ENCODE results near the gene CBLB.

CBLB gene

GRCh38 chr3:105691633-105692032 is 177.2 kb downstream of the CBLB start:
- no peak for DNase-seq (ENCODE audit: low spot score)

DNA sequence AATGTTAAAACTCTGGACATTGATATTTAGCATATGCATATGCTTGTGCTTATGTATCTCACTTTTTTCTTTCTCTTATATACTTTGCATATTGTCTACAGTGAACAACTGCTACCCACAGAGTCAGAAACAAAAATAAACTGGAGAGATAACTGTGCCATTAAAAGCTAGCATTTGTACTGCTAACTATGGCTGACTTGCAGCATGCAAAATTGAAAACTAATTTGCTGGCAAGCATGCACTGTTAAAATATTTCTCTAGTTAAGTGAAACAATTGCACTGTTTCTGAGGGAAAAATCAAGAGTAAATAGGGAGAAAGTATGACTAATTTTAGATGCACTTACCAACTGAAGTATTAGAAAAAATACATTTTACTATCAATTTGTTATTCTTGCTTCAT is 177.8 kb downstream of the CBLB start:
- DNase-seq (ENCODE audit: low spot score) = no peak

DNA sequence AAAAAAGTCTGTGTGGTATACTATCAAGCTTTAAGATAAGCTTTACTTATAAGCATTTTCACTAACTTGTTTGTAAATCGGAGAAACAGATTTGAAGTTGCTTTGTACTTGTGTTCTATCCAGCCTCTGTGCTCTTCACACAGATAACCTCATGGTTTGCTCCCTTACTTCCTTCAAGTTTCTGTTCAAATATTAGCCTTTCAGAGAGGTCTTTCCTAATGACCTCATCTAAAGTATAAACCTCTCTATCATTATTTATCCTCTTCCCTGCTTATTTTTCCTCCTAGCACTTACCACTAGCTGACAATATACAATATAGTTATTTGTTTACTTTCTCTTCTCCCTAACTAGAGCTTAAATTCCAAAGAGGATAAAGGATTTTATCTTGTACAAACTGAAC is 180.0 kb downstream of the CBLB start:
- DNase-seq (ENCODE audit: low spot score) = peak; percentile 8

- DNase-seq (ENCODE audit: low spot score) = peak; percentile 33
Measured at GRCh38 chr3:105686278-105686897, 182.4 kb downstream of the CBLB start.

DNA sequence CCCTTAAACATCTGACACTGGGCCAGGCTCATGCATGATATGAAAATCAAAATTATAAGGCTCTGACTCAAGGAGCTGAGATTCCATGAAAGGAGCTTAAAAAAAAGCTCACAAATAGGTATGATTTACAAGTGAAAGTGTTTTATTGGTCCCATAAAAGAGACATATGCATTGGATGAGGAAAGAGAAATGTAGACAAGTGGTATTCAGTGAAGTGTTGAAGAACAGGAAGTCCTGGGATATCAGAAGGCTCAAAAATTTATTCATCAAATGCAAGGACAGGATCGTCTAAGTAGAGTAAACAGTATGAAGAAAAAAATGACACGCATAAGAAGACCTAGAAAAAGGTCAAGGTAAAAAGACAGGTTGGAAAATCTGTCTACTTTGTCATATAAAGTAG is 188.9 kb downstream of the CBLB start:
- DNase-seq (ENCODE audit: low spot score) = no peak

- no peak for DNase-seq (ENCODE audit: low spot score)
Measured at GRCh38 chr3:105678017-105678416, 190.8 kb downstream of the CBLB start.

DNA sequence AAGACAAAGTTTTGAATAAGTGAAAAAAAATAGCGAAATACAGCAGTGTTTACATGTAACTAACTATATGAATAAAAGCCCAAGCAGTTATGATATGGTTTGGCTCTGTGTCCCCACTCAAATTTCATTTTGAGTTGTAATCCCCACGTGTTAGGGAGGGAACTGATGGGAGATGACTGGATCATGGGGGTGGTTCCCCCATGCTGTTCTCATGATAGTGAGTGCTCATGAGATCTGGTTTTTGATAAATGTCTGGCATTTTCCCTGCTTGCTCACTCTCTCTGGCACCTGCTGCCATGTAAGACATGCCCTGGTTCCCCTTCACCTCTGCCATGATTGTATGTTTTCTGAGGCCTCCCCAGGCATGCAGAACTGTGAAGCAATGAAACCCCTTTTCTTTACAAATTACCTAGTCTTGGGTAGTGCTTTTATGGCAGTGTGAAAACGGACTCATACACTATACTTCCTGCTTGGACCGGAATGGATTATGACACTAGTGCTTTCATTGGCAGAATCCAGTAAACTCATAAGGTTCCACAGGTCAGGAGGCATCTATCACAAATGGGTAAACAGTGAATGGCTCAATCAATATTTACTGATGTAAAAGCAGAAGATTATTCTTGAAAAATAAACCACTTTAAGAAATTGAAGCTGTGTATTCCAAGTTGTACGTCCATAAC is 192.1 kb downstream of the CBLB start:
- DNase-seq (ENCODE audit: low spot score) = no peak

- no peak for DNase-seq (ENCODE audit: low spot score)
Measured at GRCh38 chr3:105674437-105675065, 194.3 kb downstream of the CBLB start.

DNA sequence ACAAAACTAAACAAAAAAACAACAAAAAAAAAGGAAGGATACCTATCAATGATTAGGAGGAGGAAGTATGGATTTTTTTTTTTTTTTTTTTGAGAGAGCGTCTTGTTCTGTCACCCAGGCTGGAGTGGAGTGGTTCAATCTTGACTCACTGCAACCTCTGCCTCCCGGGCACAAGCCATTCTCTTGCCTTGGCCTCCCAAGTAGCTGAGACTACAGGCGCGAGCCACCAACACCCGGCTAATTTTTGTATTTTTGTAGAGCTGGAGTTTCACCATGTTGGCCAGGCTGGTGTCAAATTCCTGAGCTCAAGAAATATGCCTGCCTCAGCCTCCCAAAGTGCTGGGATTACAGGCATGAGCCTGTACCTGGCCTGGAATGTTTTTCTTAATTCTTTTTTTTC is 195.8 kb downstream of the CBLB start:
- no peak for DNase-seq (ENCODE audit: low spot score)

DNA sequence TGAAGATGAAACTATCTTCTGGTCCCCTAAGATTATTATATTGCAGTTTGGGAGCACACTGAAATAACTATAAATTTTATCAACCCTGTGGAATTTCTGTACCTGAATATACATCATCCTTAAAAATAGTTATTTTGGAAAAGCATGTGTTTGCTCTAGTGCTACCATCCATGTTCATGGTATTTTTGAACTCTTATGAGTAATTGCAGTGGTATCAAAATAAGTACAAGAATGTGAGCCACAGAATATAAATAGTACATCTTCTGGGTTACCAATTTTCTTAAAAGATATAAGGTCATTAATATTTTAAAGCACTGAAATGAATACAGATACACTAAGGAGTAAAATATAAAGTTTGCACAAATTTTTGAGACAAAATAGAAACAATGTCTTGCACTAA is 206.5 kb downstream of the CBLB start:
- no peak for DNase-seq (ENCODE audit: low spot score)

GRCh38 chr3:105661461-105661860 is 207.4 kb downstream of the CBLB start:
- DNase-seq (ENCODE audit: low spot score) = no peak

DNA sequence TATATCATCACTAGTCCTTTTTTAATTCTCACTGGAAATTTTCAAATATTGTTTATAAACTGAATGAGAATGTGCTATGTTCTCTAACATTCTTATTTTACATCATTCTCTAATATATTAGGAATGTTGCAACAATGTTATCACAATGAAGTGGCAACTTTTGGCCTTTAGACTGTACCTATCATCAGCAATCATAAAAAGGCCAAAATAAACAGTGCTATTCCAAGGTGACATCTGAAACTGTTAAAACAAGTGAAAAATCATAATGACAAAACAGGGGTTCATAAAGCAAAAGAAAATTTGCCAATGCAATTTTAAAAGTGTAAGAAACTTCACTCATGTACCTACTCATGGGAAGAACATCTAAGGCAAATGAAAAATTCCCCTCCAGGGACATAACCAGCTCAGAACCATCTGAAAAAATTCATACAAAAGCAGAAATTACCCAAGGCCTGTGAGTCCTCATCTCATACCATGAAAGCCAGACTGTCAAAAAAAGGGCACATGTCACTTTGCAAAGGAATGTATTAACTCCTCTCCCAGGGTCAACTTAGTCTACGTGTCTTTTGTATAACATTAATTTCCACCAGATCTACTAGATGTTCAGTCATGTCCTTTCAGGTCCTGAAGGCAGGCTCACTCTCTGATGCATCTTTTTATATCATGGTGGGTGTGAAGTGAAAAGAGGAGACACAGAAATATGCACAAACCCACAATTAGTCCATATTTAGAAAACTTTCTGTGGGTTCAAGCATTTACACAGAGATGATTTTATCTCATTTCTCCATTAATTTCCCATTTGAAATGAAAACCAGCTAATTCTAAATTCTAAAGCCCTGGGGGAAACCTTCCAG is 211.9 kb downstream of the CBLB start:
- DNase-seq (ENCODE audit: low spot score) = no peak

GRCh38 chr3:105653868-105654267 is 214.9 kb downstream of the CBLB start:
- DNase-seq (ENCODE audit: low spot score) = no peak

DNA sequence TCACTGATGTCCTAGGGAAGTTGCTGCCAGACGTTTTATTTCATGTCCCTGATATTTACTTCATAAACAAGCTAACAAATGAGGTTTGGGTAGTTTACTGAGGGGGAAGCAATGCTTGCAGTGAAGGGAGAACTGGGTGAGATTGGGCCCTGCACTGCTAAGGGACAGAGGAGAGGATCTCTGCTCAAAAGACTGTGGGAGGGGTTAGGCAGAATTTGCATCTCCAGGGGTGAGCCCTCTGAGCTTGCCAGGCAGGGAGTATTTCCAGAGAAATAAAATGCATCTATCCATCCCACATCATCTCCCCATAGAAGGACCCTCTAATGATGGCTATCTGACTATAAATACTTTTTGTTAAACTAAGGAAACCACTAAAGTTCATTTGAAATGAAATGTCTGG is 215.6 kb downstream of the CBLB start:
- DNase-seq (ENCODE audit: low spot score) = no peak

DNA sequence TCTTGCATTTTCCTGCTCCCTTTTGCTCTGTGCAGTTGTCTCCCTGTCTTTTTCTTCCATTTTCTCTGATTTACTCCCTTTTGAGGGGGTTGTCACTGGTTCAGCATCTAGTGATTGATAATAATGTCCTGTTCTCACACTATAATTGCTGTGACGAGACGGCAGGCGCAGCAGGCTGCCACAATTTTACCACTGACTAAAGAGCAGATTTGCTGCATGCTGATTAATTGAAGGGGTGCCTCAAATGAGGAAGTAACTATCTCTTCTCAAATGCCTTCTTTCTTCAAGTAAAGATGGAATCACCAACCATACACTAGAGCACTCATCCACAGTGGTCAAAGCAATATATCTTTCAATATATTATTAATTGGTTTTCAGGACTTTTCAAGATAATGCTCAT is 219.3 kb downstream of the CBLB start:
- no peak for DNase-seq (ENCODE audit: low spot score)

GRCh38 chr3:105647047-105647446 is 221.8 kb downstream of the CBLB start:
- no peak for DNase-seq (ENCODE audit: low spot score)

- no peak for DNase-seq (ENCODE audit: low spot score)
Measured at GRCh38 chr3:105639131-105639530, 229.7 kb downstream of the CBLB start.

- no peak for DNase-seq (ENCODE audit: low spot score)
Measured at GRCh38 chr3:105634708-105635107, 234.1 kb downstream of the CBLB start.

DNA sequence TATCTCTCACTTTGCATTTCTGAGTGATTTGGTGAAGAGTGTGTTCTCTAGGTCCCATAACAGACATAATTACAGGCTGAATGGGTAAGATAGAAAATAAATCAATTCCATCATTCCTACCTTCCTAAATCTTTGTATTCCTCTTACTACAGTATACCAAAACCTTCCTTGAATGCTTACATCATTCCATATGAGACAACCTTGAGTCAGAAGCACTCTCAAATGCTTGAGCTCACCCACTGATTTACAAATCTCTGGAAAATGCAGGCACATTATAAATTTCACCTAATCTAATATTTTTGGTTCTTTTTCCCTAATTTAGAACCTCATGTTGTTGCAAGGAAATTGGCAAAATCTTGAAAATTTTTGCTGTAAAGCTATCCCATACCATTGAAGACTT is 239.1 kb downstream of the CBLB start:
- DNase-seq (ENCODE audit: low spot score) = no peak

- no peak for DNase-seq (ENCODE audit: low spot score)
Measured at GRCh38 chr3:105626739-105627138, 242.1 kb downstream of the CBLB start.

- no peak for DNase-seq (ENCODE audit: low spot score)
Measured at GRCh38 chr3:105622169-105622568, 246.6 kb downstream of the CBLB start.

- DNase-seq (ENCODE audit: low spot score) = no peak
Measured at GRCh38 chr3:105620236-105620635, 248.6 kb downstream of the CBLB start.

- DNase-seq (ENCODE audit: low spot score) = no peak
Measured at GRCh38 chr3:105619651-105620050, 249.2 kb downstream of the CBLB start.
